GM12891 (cell line): ENCODE results near the gene SLAMF9.

Experiments used
- POLR2A ChIP-seq: IDR thresholded peaks from 2 replicates; pipeline ENCODE4 v1.6.1; 2011; ENCODE audit warnings: low read depth, low read length, control low read depth
- POLR2AphosphoS5 ChIP-seq: IDR thresholded peaks from 2 replicates; pipeline ENCODE4 v1.6.1; 2011; ENCODE audit warnings: low read depth, low read length, control low read depth

DNA sequence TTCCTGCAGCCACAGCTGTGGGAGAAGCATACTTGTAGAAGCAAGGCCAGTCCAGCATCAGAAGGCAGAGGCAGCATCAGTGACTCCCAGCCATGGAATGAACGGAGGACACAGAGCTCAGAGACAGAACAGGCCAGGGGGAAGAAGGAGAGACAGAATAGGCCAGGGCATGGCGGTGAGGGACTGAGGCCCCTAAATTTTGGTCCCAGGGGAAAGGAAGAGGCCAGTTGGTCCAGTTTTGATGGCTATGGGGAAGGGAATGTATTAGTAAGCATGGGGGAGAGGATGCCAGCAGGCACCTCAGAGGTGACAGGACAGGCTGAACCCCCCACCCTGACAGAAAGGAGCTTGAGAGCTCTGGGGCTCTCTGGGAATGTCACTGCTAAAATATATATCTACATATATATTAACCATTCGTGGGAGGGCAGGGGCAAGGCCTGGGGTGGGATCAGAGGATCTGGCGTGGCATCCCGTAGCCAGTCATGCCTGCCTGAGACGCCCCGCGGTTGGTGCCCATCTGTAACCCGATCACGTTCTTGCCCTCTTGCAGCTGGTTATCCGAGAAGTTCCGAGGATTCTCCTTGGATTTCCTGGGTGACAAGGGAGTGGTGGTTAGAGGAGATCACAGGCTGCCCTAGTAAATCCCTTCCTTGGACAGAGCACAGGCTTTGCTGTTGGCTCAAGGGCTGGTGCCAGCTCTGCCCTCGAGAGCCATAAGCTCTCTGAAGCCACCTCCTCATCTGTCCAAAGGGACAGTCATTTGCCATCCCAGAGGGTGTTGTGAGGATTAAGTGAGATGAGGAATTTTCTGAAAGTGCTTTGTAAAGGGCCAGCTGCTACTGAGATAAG lies 35.5 kb downstream of the SLAMF9 start:
- TF ChIP-seq POLR2A (no peak), POLR2AphosphoS5 (no peak)
